ENCODE measurements around the gene WDR18. TPM values are rescaled to one million over a fixed set of nuclear protein-coding genes. Genes with fewer than 3 reads are reported as not detected.
"Not testable (repeated sequence)": the region's sequence is repeated elsewhere in the genome, so short reads cannot be mapped to it uniquely, and the experiment has no call there.

Gene WDR18
- total RNA-seq, 1 donor from 2014 or later: 79.8 TPM

DNA sequence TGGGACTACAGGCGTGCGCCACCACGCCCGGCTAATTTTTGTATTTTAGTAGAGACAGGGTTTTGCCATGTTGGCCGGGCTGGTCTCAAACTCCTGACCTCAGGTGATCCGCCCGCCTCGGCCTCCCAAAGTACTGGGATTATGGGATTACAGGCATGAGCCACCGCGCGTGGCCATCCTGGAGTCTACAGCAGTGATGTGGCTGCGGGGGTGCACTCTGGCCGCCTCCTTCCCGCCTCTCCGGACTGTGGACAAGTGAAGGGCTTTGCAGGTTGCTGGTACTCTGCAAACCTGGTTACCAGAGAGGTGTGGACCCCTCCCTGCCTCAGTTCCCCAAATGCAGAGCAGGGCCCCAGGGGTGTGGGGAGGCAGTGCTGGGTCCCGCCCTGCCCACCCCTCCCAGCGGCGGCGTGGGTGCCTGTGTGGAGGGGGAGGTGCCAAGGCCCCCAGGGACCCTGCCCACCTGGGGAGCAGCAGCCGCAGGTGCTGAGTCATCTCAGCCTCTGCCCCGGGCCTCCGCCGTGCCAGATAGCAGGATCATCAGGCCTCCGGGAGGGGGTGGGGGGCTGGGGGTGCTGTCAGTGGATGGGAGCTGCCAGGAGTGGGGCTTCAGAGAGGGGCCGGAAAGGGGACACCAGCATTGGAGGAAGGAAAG lies 35.2 kb upstream of the WDR18 start:
- DNase-seq (ENCODE audit: low read depth in 2 of 2): no peak

DNA sequence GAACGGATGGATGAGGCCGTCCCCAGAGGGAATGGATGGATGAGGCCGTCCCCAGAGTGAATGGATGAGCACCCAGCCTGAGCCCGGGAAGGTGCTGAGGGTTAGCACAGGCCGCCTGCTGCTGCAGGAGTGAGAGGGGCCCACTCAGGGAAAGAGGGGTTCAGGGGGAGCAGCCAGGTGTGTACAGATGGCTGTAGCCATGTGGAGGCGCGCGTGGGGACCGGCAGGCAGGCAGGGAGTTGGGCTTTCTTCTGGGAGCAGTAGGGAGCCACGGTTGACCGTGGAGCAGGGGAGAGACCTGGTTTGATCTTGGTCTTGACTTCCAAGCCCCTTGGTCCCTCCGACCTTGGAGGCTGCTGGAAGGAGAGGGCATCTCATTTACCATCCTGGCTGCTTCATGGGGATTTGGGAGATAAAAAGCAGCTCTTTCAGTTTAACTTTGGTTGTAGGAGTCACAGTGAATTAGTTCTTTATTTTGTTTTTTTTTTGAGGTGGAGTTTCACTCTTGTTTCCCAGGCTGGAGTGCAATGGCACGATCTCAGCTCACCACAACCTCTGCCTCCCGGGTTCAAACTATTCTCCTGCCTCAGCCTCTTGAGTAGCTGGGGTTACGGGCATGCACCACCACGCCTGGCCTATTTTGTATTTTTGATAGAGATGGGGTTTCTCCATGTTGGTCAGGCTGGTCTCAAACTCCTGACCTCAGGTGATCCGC lies 33.6 kb upstream of the WDR18 start:
- no peak for DNase-seq (ENCODE audit: low read depth in 2 of 2)

DNA sequence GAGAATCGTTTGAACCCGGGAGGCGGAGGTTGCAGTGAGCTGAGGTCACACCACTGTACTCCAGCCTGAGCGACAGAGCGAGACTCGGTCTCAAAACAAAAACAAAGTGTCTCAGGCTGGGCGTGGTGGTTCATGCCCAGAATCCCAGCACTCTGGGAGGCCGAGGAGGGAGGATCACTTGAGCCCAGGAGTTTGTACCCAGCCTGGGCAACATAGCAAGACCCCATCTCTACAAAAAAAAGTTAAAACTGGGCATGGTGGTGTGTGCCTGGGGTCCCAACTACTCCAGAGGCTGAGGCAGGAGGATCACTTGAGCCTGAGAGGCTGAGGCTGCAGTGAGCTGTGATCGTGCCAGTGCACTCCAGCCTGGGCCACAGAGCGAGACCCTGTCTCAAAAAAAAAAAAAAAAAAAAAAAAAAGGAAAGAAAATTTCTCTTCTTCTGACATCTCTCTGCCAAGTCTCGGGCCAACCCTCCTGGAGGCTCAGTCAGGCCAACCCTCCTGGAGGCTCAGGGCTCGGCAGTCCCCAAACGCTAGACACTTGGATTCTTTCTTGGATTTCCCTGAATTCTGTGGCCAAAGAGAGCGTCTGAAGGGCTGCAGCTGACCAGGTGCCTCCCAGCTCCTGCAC lies 32.0 kb upstream of the WDR18 start:
- DNase-seq (ENCODE audit: low read depth in 2 of 2): no peak

DNA sequence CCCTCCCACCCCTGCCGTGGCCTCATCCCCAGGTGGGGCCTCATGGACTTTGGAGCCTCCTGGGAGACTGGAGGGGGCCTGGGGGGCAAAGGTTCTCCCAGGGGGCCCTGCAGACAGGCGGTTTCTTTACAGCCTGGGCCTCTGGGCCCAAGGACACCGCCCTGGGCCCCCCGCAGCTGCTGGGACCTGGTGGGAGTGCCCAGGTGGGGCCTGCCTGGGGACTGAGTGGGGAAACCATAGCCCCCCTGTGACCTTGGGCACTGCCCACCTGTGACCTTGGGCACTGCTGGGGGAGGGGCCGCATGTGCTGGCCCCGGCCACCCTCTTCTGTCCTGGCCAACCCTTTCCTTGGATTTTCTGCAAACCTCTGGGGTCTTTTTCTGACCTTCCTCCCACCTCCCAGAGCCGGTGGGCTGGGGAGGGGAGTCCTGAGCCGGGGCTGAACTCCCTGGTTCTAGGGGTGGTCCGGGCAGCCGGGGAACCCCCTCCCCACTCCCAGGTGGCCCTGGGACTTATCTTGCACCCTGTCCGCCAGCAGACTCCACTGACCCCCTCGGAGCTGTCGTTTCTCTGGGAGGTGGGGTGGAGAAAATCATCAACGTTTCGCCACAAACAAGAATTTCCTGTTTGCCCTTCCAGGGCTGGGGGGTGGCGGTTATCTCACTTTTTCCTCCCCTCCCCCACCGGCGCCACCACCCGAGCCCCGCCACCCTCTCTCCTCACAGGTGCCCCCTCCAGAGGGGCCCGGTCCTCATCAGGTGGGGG lies 31.3 kb upstream of the WDR18 start:
- no peak for DNase-seq (ENCODE audit: low read depth in 2 of 2)

DNA sequence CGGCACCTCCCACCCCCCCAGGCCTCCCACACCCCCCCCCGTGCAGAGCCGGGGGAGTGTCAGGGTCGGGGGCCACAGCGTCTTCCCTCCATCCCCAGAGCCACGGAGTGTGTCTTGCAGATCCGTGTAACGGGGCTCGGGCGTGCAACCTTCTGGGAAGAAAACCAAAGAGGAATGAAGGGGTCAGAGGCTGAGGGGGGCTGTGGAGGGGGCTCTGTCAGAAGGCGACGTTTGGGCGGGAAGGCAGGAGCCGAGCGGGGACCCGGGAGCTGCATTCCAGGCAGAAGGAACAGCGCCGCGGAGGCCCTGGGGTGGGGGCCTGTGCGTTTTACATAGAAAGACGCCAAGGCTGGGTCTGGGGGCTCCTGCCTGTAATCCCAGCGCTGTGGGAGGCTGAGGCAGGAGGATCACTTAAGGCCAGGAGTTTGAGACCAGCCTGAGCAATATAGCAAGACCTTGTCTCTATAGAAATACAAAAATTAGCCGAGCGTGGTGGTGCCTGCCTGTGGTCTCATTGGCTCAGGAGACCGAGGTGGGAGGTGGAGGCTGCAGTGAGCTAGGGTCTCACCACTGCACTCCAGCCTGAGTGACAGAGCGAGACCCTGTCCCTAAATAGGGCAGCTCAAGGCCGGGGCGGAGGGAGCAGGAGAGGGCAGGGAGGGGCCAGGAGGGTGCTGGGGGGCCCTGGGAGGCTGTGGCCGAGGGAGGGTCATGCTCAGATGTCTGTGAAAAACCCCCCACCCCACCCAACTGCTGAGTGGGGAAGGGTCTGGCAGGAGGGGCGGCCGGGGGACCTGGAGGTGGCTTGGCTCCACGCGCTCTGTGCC lies 30.5 kb upstream of the WDR18 start:
- no peak for DNase-seq (ENCODE audit: low read depth in 2 of 2)

DNA sequence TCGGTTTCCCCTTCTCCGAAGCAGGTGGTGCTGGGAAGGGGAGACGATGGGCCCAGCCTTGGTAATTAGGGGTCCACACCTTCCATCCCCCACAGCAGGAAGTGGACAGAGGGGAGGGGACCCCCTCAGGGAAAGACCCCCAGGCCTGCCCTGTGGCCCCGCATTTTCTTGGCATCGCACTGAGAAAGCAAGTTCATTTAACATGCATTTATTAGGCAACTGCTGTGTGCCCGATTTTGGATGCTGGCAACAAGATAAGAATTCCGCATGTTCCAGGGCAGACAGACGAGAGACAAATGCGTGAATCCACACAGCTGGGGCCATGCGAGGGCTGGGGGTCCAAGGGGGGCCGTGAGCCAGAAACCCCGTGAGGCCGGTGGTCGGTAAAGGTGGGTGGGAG lies 29.9 kb upstream of the WDR18 start:
- DNase-seq (ENCODE audit: low read depth in 2 of 2): no peak

DNA sequence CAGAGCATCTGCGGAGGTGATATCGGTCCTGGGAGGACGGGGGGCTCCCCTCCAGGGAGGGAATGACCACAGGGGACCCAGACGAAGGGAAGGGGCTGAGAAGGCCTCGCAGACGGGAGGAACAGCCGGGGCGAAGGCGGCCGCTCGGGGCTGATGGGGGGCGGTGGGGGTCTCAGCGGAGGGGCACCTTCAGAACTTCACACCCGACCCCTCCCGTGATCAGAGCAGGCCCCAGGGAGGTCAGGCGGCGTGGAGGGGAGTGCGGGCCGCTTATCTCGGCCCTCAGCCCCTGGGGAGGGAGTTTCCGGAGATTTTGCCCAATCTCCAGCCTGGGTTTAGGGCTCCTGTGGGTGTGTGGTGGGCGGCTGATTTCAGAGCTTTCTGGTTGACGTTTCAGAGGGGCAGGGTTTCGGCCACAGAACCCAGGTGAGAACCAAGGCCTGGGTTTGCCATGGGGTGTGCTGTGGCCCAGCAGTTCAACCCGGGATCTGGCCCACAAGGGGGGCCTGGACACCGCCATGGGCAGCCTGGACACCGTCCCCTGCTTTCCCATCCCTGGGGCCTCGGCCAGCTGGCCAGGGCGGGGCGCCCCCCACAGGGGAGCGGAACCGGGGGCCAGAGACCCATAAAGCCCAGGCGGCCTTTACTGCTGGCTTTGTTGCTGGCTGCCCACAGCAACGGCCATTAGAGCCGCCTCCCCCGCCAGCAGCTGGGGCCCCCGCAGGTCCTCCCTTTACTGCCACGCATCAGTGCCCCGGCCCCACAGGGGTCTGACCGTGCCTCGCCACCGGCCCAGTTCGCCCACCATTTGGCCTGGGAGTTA lies 29.3 kb upstream of the WDR18 start:
- DNase-seq (ENCODE audit: low read depth in 2 of 2): no peak

DNA sequence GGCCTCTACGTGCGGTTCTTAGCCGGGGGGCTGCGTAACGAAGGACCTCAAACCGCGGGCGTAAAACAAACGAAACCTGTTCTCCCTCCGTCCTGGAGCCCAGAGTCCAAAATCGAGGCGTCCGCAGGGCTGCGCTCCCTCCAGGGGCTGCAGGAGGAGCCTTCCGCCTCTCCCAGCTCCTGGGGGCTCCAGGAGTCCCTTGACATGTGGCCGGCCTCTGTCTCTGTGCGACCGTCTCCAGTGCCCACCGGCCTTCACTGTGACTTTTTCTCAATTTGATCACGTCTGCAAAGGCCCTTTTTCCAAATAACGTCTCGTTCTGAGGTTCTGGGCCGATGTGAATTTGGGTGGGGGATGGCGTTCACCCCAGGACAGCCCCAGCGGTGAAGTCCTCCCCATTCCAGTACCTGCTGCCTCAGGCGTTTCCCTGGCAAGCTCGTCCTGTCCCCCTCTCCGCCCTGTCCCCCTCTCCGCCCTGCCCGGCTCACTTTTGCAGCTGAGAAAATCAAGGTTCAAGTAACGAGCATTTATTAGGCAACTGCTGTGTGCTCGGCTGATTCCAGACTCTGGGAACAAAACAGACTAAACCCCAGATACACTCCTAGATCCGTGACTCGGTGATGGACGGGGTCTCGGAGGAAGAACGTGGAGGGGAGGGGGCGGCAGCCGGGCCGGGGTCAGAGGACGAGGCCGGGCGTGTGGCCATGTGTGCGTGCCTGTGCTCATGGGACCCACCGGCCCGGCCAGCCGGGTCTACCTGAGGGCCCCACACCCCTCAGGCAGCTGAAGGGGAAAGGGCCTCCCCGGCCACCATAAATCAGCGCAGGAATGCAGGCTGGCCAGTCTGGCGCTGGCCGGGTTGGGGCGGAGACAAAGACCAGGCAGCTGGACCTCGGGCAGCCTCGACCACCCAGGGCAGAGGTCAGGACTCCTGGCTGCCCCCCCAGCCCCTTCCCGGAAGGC lies 28.1 kb upstream of the WDR18 start:
- DNase-seq (ENCODE audit: low read depth in 2 of 2): no peak

DNA sequence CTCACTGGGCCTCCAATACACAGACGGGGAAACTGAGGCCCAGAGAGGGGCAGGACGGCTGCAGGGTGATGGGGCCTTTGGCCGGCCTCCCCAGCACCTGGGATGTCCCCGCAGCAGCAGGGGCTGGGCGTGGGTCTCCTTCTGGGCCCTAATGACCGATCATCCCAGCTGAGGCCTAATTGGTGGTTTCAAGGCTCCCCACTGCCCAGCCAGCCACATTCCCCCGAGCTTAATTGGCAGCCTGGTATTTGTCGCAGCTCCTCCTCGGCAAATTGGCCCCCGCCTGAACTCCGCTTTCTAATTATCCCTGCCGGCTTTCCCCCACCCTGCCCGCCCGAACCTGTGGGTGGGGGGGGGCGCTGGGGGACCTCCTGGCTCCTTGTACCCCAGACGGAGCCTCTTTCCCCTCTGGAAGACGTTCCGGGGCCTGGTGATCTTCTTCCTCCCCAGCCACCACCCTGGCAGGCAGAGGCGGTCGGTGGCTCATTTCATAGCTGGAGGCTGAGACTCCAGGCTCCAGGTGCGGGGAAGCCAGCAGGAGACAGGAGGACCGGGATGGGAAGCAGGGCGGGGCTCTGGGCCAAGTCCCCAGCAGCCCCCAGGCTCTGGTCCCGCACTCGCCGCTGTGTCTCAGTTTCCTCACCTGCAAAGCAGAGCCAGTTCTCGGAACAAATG lies 27.2 kb upstream of the WDR18 start:
- DNase-seq (ENCODE audit: low read depth in 2 of 2): no peak

DNA sequence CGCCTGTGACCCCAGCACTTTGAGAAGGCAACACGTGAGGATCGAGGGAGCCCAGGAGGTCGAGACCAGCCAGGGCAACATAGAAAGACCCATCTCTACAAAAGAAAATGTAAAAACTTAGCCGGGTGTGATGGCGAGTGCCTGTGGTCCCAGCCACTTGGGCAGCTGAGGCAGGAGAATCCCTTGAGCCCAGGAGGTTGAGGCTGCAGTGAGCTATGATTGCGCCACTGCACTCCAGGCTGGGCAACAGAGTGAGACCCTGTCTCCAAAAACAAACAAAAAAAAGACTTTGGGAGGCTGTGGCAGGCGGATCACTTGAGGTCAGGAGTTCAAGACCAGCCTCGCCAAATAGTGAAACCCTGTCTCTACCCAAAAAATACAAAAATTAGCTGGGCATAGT lies 26.6 kb upstream of the WDR18 start:
- DNase-seq (ENCODE audit: low read depth in 2 of 2): not testable (repeated sequence)

DNA sequence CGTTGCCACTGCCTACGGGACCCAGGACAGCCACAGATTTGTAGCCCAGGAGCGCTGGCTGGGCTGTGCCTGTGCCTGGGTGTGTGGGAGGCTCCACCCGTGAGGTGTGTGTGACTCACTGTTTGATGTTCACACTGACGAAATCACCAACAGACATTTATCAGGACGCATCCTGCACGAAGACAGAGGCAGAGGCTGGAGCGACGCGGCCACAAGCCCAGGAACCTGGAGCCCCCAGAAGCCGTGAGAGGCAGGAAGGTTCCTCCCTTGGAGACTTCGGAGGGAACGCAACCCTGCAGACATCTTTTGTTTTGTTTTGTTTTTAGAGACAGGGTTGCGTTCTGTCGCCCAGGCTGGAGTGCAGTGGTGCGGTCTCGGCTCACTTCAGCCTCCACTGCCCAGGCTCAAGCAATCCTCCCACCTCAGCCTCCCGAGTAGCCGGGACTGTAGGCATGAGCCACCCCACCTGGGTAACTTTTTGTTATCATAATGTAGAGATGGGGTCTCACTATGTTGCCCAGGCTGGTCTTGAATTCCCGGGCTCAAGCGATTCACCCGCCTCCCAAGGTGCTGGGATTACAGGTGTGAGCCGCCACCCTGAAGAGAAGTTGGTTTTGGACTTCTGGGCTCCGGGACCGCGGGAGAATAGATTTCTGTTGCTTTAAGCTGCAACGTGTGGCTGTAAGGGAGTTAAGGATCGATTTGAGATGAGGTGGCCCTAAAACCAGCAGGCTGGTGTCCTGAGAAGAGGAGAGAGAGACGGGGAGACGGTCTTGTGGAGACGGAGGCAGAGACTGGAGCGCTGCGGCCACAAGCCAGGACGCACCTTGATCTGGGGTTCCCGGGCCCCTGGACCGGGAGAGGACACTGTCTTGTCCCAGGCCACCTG lies 24.9 kb upstream of the WDR18 start:
- DNase-seq (ENCODE audit: low read depth in 2 of 2): no peak

DNA sequence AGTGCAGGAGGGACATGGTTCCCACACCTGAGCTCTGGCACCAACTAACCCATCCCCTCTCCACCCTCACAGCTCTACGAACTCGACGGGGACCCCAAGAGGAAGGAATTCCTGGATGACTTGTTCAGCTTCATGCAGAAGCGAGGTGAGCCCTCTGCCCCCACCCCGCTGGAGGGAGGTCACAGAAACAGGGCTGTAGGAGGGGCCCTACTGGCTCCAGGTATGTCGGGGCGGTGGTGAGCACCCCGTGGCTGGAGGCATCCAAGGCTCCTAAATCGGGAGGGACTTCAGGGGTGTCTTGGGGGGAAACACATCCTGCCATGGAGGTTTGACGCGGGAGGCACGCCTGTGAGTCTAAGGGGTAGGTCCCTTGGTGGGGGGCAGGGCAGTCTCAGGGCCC lies 24.1 kb upstream of the WDR18 start:
- DNase-seq (ENCODE audit: low read depth in 2 of 2): no peak

DNA sequence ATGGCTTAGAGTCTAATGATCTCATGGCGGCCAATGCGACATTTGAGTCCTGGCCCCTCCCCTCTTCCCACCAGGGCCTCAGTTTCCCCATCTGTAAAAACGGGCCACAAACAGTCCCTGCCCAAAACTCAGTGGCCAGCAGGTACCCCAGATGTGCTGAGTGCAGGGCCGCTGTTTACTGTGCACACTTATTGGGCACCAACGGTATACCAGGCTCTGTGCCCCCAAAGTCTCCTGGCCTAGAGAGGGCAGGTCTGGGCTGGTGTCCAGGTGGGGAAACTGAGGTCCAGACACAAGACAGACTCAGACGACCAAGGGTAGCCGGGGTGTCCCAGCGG lies 23.6 kb upstream of the WDR18 start:
- no peak for DNase-seq (ENCODE audit: low read depth in 2 of 2)

DNA sequence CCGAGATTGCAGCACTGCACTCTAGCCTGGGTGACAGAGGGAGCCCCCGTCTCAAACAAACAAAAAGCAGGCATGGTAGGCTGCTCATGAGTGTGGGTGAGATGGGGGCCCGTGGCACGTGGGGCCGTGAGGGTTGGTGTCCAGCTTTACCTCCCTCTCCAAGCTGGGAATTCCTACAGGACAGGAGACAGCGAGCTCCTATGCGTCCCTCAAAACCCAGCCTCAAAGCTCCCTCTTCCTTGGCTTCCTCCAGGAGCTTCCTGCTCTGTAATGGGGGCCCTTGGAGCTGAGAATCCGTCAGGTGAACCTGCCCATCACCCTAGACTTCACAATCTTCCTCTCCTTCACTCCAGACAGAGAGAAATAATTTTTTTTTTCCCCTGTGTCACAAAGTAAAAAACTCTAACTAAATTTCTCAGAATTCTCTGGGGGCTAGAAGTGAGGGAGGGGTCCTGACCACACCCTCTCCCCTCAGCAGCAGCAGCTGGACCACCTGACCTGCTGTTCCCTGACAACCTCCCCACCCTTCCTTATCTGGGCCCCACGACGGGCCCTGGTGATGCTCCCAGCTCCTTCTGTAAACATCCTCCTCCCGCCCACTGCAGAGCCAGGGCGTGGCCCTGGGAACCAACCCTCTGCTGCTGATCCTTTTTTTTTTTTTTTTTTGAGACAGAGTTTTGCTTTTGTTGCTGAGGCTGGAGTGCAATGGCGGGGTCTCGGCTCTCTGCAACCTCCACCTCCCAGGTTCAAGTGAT lies 22.1 kb upstream of the WDR18 start:
- DNase-seq (ENCODE audit: low read depth in 2 of 2): no peak

DNA sequence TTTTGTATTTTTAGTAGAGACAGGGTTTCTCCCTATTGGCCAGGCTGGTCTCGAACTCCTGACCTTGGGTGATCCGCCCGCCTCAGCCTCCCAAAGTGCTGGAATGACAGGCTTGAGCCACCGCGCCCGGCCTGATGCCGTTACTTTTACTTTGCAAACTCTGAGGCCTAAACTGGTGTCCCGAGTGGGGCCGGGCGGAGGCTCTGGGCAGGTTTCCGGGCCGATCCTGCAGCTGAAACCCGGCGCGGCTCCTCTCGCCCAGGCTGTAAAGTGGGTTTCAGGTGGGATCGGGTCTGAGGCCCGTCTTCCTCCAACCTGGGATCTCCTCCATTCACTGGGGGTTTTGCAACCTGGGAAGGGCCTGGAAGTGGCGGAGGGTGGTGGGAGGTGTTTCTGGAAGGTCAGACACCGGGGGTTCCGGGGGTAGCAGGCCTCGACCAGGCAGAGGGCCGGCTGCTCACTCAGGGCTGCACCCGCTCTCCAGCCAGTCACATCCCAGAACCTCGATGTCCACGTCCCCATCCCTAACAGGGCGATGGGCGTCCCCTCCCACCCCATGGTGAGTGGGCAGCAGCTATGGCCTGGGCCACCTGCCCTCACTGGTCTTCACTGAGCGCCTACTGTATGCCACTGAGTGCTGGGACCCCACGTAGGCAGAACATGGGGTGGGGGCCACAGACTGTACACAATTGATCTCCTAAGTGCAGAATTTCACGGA lies 21.3 kb upstream of the WDR18 start:
- DNase-seq (ENCODE audit: low read depth in 2 of 2): no peak

DNA sequence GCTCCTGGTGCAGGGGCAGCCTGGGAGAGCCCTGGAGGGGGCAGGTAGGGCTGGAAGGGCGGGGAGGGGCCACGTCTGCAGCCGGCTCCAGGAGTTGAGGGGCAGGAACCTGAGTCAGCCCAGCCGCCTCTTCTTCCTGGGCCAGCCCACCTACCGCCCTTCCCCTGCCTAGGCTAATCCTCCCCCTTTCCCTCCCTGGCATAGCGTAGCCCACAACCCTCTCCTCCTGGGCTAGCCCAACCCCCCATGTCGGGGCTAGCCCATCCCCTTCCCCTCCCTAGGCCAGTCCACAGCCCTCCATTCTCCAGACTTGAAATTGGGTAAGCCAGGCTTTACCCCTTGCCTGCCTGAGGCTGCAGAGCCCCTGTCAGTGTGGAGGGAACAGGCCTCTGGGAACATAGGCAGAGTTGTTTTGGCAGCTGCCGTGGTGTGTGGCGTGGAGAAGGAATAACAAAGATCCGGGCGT lies 20.6 kb upstream of the WDR18 start:
- no peak for DNase-seq (ENCODE audit: low read depth in 2 of 2)
